ENCODE data around the gene DDX19B. TPM values are rescaled to one million over a fixed set of nuclear protein-coding genes. Genes with fewer than 3 reads are reported as not detected.
"Not testable (repeated sequence)": the region's sequence is repeated elsewhere in the genome, so short reads cannot be mapped to it uniquely, and the experiment has no call there.

Gene DDX19B
- polyA plus RNA-seq, 2 of the 4 experiments (the other 2 are of a cell fraction): 26.9 to 50.6 TPM

GRCh38 chr16:70359552-70359951 is 60.6 kb downstream of the DDX19B start:
- Histone ChIP-seq H3K4me2 (no peak overlapping the region), H3K9me3 (no peaks in the 10 kb centered on the region), H3K4me3 (no peak overlapping the region), H3K4me1 (no peaks in the 10 kb centered on the region), H3K27ac (no peak overlapping the region)
- ATAC-seq: no peak
- ChIA-PET POLR2A (interaction anchor here (1.0 kb wide), 1 partner anchor 22 kb away, joined by 4 read pairs; no protein-coding TSS in a partner anchor), CTCF (interaction anchor here (0.7 to 3.4 kb wide), 10 partner anchors 10 to 294 kb away, joined by 3 to 13 read pairs (median 5); partner anchors contain the start of gene DDX19A)
- FAIRE-seq: no peak
- no peak for DNase-seq (ENCODE audit: low read depth in 1 of 2, low spot score in 1 of 2)
- 88% methylated on average over 7 of the region's 7 CpGs for WGBS (ENCODE audit: missing lambda C conversion rate)
- TF ChIP-seq NFE2L2 (conservative IDR thresholded peaks at IDR 0.05; ENCODE audit: low read length): no peak
- no peak for TF ChIP-seq POLR2A (IDR thresholded peaks at IDR 0.05; ENCODE audit: low read length)
- no peak for TF ChIP-seq CHD4 (IDR thresholded peaks at IDR 0.05; ENCODE audit: borderline replicate concordance)
- TF ChIP-seq HDAC2 (IDR thresholded peaks at IDR 0.05): no peak
- no peak for TF ChIP-seq ZFP36 (IDR thresholded peaks at IDR 0.05; ENCODE audit: borderline replicate concordance, partially characterized antibody)

- FAIRE-seq: no peak
- H3K9me3 ChIP-seq: no peaks in the 10 kb centered on the region
- WGBS (ENCODE audit: missing lambda C conversion rate): 97% methylated on average over 5 of the region's 5 CpGs
These were observed 65.4 kb downstream of the DDX19B start for GRCh38 chr16:70364399-70364798.

GRCh38 chr16:70370145-70370544 is 71.2 kb downstream of the DDX19B start:
- not testable (repeated sequence) for H3K4me1 ChIP-seq, H3K9me3 ChIP-seq, H3K27ac ChIP-seq, H3K4me3 ChIP-seq, H3K4me2 ChIP-seq
- ChIA-PET POLR2A (interaction anchor here (0.6 to 1.2 kb wide), 2 partner anchors 11 to 59 kb away, joined by 3 to 6 read pairs; no protein-coding TSS in a partner anchor), CTCF (interaction anchor here (0.6 to 7.9 kb wide), 11 partner anchors 9 to 283 kb away, joined by 3 to 52 read pairs (median 5); no protein-coding TSS in a partner anchor)
- TF ChIP-seq CTCF (IDR thresholded peaks at IDR 0.05): peak; percentile 60
- peak; percentile 70 for TF ChIP-seq SMC3 (IDR thresholded peaks at IDR 0.05)
- TF ChIP-seq RAD21 (conservative IDR thresholded peaks at IDR 0.05 in 1 of 2, IDR thresholded peaks at IDR 0.05 in 1 of 2): peak; percentile 53 to 59; a peak in 4 of 5 replicates
- WGBS (ENCODE audit: missing lambda C conversion rate): 55% methylated on average over 10 of the region's 10 CpGs
- DNase-seq (ENCODE audit: low read depth in 1 of 2, low spot score in 1 of 2): peak in 1 of 2 experiments; percentile 30
- peak; percentile 18 for FAIRE-seq
- peak; percentile 76 to 83; a peak in 5 of 6 replicates for ATAC-seq

More at GRCh38 chr16:70364399-70364798, 65.4 kb downstream of the DDX19B start:
- Histone ChIP-seq H3K27ac (no peak overlapping the region), H3K4me2 (no peak overlapping the region), H3K4me3 (no peak overlapping the region), H3K4me1 (no peaks in the 10 kb centered on the region)
- POLR2A ChIA-PET: no interaction called here
- ATAC-seq (peak; percentile 37 to 38; a peak in 3 of 6 replicates), DNase-seq (ENCODE audit: low read depth in 1 of 2, low spot score in 1 of 2) (no peak)
- TF ChIP-seq EHMT2 (IDR thresholded peaks at IDR 0.05; ENCODE audit: low read depth): no peak
- no peak for TF ChIP-seq RAD21 (conservative IDR thresholded peaks at IDR 0.05 in 1 of 2, IDR thresholded peaks at IDR 0.05 in 1 of 2)
- TF ChIP-seq FOXS1 (CRISPR knock-in tag; IDR thresholded peaks at IDR 0.05): no peak
- TF ChIP-seq MAX (IDR thresholded peaks at IDR 0.05): no peak
- TF ChIP-seq ZNF302 (CRISPR knock-in tag; IDR thresholded peaks at IDR 0.05): no peak
- TF ChIP-seq MAZ (IDR thresholded peaks at IDR 0.05; ENCODE audit: borderline replicate concordance, low read depth, low read length): no peak
- no peak for TF ChIP-seq PBX3 (IDR thresholded peaks at IDR 0.05)
- CTCF ChIA-PET: interaction anchor here (0.7 to 1.6 kb wide), 4 partner anchors 10 to 290 kb away, joined by 3 to 5 read pairs (median 3); no protein-coding TSS in a partner anchor

GRCh38 chr16:70370924-70371323 is 71.9 kb downstream of the DDX19B start:
- ChIA-PET CTCF (interaction anchor here (1.3 to 7.9 kb wide), 5 partner anchors 9 to 282 kb away, joined by 3 to 52 read pairs (median 22); no protein-coding TSS in a partner anchor), POLR2A (no interaction called here)
- FAIRE-seq: no peak
- no peaks in the 10 kb centered on the region for H3K9me3 ChIP-seq
- no peak overlapping the region for H3K4me2 ChIP-seq
- no peak for DNase-seq (ENCODE audit: low read depth in 1 of 2, low spot score in 1 of 2)
- no peak for ATAC-seq
- H3K4me3 ChIP-seq: no peak overlapping the region
- 89% methylated on average over 10 of the region's 10 CpGs for WGBS (ENCODE audit: missing lambda C conversion rate)
- H3K27ac ChIP-seq: no peak overlapping the region
- H3K4me1 ChIP-seq: no peaks in the 10 kb centered on the region
- TF ChIP-seq HMGXB4 (CRISPR knock-in tag; IDR thresholded peaks at IDR 0.05; ENCODE audit: borderline replicate concordance) (no peak), ZNF302 (CRISPR knock-in tag; IDR thresholded peaks at IDR 0.05) (no peak), FOSL2 (IDR thresholded peaks at IDR 0.05) (no peak), FOSL2 (CRISPR knock-in tag; IDR thresholded peaks at IDR 0.05) (no peak)

Measured in A549 (cell line).